Trophoblast cell (in vitro differentiated cells and primary cell): ENCODE data around the gene CDK13.
"Not testable (repeated sequence)": the region's sequence is repeated elsewhere in the genome, so short reads cannot be mapped to it uniquely, and the experiment has no call there.

ENCODE experiments used
- DNase-seq, 2 donors: peaks; one replicate each; pipeline ENCODE4 v3.0.0-alpha.2; 2016
- H2AFZ ChIP-seq: 2 replicates; pipeline ENCODE4 v1.6.1; 2013; ENCODE audit warnings: low read length, moderate library complexity, mild to moderate bottlenecking; ENCODE audit not compliant: insufficient read depth, poor library complexity
- H2AK5ac ChIP-seq: 2 replicates; pipeline ENCODE4 v1.6.1; 2013; ENCODE audit warnings: mild to moderate bottlenecking, low read length
- H2BK120ac ChIP-seq: 2 replicates; pipeline ENCODE4 v1.6.1; 2013; ENCODE audit warnings: low read length, mild to moderate bottlenecking, moderate library complexity; ENCODE audit not compliant: insufficient read depth, poor library complexity
- H2BK12ac ChIP-seq: 2 replicates; pipeline ENCODE4 v1.6.1; 2013; ENCODE audit warnings: mild to moderate bottlenecking, low read length, moderate library complexity
- H2BK5ac ChIP-seq: 2 replicates; pipeline ENCODE4 v1.6.1; 2013; ENCODE audit warnings: low read length, low read depth, moderate library complexity, mild to moderate bottlenecking; ENCODE audit not compliant: poor library complexity
- H3K14ac ChIP-seq: 2 replicates; pipeline ENCODE4 v1.6.1; 2013; ENCODE audit warnings: mild to moderate bottlenecking, low read length
- H3K18ac ChIP-seq: 2 replicates; pipeline ENCODE4 v1.6.1; 2013; ENCODE audit warnings: mild to moderate bottlenecking, low read length
- H3K23ac ChIP-seq: 2 replicates; pipeline ENCODE4 v1.6.1; 2013; ENCODE audit warnings: low read length
- H3K27ac ChIP-seq: 2 replicates; pipeline ENCODE4 v1.5.1; 2013; ENCODE audit warnings: low read depth, mild to moderate bottlenecking, inconsistent platforms, low read length, moderate library complexity
- H3K27me3 ChIP-seq: 2 replicates; pipeline ENCODE4 v1.6.1; 2013; ENCODE audit warnings: inconsistent platforms, mild to moderate bottlenecking, low read length, moderate library complexity; ENCODE audit not compliant: insufficient read depth
- H3K36me3 ChIP-seq, 2 experiments: 1 replicate in 1 of 2; 2 replicates in 1 of 2; pipeline ENCODE4 v1.6.1; 2013; ENCODE audit warnings: low read length in 2 of 2, mild to moderate bottlenecking in 2 of 2, moderate library complexity in 1 of 2; ENCODE audit not compliant: insufficient read depth in 2 of 2, control insufficient read depth in 1 of 2
- H3K4ac ChIP-seq: 2 replicates; pipeline ENCODE4 v1.6.1; 2013; ENCODE audit warnings: low read depth, mild to moderate bottlenecking, low read length, moderate library complexity
- H3K4me1 ChIP-seq, 2 experiments: 1 replicate in 1 of 2; 2 replicates in 1 of 2; pipeline ENCODE4 v1.6.1; 2013; ENCODE audit warnings: low read length in 2 of 2, mild to moderate bottlenecking in 2 of 2, moderate library complexity in 1 of 2; ENCODE audit not compliant: insufficient read depth in 2 of 2, control insufficient read depth in 1 of 2
- H3K4me2 ChIP-seq: 2 replicates; pipeline ENCODE4 v1.6.1; 2013; ENCODE audit warnings: inconsistent platforms, mild to moderate bottlenecking, low read length, moderate library complexity
- H3K4me3 ChIP-seq: 2 replicates; pipeline ENCODE4 v1.5.1; 2013; ENCODE audit warnings: mild to moderate bottlenecking, low read depth, low read length, inconsistent platforms
- H3K79me1 ChIP-seq: one replicate; pipeline ENCODE4 v1.6.1; 2013; ENCODE audit warnings: low read length
- H3K79me2 ChIP-seq: 2 replicates; pipeline ENCODE4 v1.6.1; 2013; ENCODE audit warnings: low read length, mild to moderate bottlenecking; ENCODE audit not compliant: control insufficient read depth, insufficient read depth, poor library complexity
- H3K9ac ChIP-seq: 2 replicates; pipeline ENCODE4 v1.6.1; 2013; ENCODE audit warnings: mild to moderate bottlenecking, low read length
- H3K9me3 ChIP-seq: 2 replicates; pipeline ENCODE4 v1.6.1; 2013; ENCODE audit warnings: low read depth, mild to moderate bottlenecking, control low read depth, inconsistent platforms, low read length; ENCODE audit not compliant: insufficient read depth
- H4K12ac ChIP-seq: 2 replicates; pipeline ENCODE4 v1.6.1; 2013; ENCODE audit warnings: low read depth, mild to moderate bottlenecking, low read length, moderate library complexity
- H4K8ac ChIP-seq: 2 replicates; pipeline ENCODE4 v1.6.1; 2013; ENCODE audit warnings: low read depth, mild to moderate bottlenecking, low read length, moderate library complexity
- H4K91ac ChIP-seq: one replicate; pipeline ENCODE4 v1.6.1; 2013; ENCODE audit warnings: low read depth, mild to moderate bottlenecking, low read length, moderate library complexity
- WGBS: extraction: QIAGEN DNeasy Blood & Tissue Kit; methylation state at CpG from one replicate; pipeline ENCODE4 v1.1.7; 2013; ENCODE audit warnings: missing lambda C conversion rate; ENCODE audit not compliant: insufficient read length, insufficient coverage; ENCODE audit errors: extremely low coverage; 5-methylcytosine and 5-hydroxymethylcytosine counted together

CDK13 gene

DNA sequence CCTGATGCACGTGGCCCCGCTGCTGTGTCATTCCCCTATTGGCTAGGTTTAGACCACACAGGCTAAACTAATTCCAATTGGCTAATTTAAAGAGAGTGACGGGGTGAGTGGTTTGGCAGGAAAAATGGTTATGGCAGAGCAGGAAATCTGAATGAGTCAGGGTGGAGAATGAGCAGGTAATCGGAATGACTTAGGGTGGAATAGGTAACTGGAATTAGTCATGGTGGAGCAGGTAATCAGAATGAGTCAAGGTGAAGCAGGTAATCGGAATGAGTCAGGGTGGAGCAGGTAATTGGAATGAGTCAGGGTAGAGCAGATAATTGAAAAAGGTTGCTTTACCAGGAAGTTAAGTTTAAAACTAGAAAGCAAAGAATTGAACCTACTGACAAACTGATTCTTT lies 191.9 kb downstream of the CDK13 start:
- not testable (repeated sequence) for H2BK5ac ChIP-seq, H3K79me1 ChIP-seq, H2AFZ ChIP-seq, H2AK5ac ChIP-seq, H3K9me3 ChIP-seq, H3K27me3 ChIP-seq, H4K91ac ChIP-seq, H3K27ac ChIP-seq, H3K4me1 ChIP-seq, H2BK120ac ChIP-seq, H3K14ac ChIP-seq, H3K4me2 ChIP-seq, H4K12ac ChIP-seq, H3K4me3 ChIP-seq, H3K36me3 ChIP-seq, H3K79me2 ChIP-seq, H3K18ac ChIP-seq, H4K8ac ChIP-seq, H3K9ac ChIP-seq, H3K23ac ChIP-seq, H2BK12ac ChIP-seq, H3K4ac ChIP-seq
- DNase-seq, result peak; percentile 60 to 78
- WGBS, result no CpG with 5 or more reads among the region's 5 CpGs

DNA sequence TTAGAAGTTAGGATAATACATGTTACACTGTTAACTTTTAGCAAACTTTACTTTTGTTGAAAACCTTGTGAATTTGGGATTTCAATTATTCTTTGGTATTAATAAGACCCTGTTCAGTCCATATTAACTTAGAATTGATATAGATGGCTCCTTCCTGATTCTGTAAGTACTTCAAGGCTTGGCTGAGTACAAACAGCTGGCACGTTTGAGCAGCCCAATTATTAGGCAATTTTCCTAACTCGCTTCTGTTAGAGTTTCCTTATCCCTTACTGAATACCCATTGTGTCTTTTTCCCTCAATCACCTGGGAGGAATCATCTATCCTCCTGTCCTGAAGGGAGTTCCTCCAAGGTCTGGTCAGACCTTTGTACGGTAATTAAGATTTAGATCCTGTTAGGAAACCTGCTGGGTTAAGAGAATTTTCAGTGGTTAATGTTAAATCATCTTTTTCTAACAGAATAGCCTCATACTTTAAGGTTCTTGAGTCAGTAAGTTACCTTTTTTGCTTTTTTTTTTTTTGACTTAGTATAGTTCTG lies 195.6 kb downstream of the CDK13 start:
- H3K4me2 ChIP-seq, H2BK120ac ChIP-seq, H3K4me1 ChIP-seq, H2BK5ac ChIP-seq, H3K9me3 ChIP-seq, H2AFZ ChIP-seq, H3K14ac ChIP-seq, H3K18ac ChIP-seq, H3K36me3 ChIP-seq, DNase-seq, H3K9ac ChIP-seq, H3K4me3 ChIP-seq, H3K4ac ChIP-seq, H3K79me1 ChIP-seq, H2BK12ac ChIP-seq, H4K12ac ChIP-seq, H3K79me2 ChIP-seq, H3K27ac ChIP-seq, H3K27me3 ChIP-seq, H2AK5ac ChIP-seq, H4K91ac ChIP-seq, H3K23ac ChIP-seq, H4K8ac ChIP-seq: not testable (repeated sequence)
- WGBS, result no CpG with 5 or more reads among the region's 3 CpGs

DNA sequence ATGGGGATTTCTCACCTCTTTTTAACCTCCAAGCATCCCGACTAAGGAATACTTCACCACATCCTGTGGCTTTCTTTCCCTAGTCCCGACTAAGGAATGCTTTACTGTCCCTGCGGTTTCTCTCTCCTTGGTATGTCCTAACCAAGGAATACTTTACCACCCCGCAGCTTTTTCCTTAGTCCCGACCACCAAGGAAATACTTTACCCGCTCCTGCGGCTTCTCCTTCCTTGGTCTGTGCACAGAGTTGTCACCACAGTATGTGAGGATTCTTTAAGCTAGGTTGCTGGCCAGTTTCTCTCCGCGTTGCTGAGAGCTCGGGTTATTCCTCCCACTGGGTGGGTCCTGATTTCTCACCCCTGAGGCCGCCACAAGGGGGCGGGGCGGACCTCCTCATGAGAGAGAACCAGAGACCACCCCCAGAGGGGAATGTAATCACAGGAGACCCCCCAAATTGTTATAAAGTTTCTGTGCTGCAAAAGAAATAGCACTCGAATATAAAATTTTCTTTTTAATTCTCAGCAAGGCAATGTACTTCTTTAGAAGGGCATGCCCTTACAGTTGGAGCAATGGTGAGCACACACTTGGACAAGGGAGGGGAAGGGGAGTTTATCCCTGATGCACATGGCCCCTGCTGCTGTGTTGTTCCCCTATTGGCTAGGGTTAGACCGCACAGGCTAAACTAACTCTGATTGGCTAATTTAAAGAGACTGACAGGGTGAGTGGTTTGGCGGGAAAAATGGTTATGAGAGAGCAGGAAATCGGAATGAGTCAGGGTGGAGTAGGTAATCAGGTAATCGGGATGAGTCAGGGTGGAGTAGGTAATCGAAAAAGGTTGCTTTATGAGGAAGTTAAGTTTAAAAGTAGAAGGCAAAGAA lies 197.6 kb downstream of the CDK13 start:
- H3K9ac ChIP-seq, result no peak overlapping the region
- no peak overlapping the region for H3K18ac ChIP-seq
- no peak overlapping the region for H3K23ac ChIP-seq
- H2BK5ac ChIP-seq, result no peak overlapping the region
- no peak overlapping the region for H4K8ac ChIP-seq
- no peaks in the 10 kb centered on the region for H3K36me3 ChIP-seq
- no peaks in the 10 kb centered on the region for H3K27me3 ChIP-seq
- H4K91ac ChIP-seq, result no peak overlapping the region
- H3K4me3 ChIP-seq, result no peak overlapping the region
- H3K4me2 ChIP-seq, result no peak overlapping the region
- H3K14ac ChIP-seq, result no peak overlapping the region
- H3K4ac ChIP-seq, result no peak overlapping the region
- WGBS, result no CpG with 5 or more reads among the region's 19 CpGs
- H2AK5ac ChIP-seq, result no peak overlapping the region
- no peak overlapping the region for H4K12ac ChIP-seq
- H3K79me1 ChIP-seq, result no peaks in the 10 kb centered on the region
- H3K27ac ChIP-seq, result no peak overlapping the region
- H3K4me1 ChIP-seq, result no peaks in the 10 kb centered on the region
- H2BK120ac ChIP-seq, result no peak overlapping the region
- DNase-seq, result no peak
- no peaks in the 10 kb centered on the region for H3K79me2 ChIP-seq
- H2AFZ ChIP-seq, result no peak overlapping the region
- H3K9me3 ChIP-seq, result peaks cover 3% of the 10 kb centered on the region
- no peak overlapping the region for H2BK12ac ChIP-seq

DNA sequence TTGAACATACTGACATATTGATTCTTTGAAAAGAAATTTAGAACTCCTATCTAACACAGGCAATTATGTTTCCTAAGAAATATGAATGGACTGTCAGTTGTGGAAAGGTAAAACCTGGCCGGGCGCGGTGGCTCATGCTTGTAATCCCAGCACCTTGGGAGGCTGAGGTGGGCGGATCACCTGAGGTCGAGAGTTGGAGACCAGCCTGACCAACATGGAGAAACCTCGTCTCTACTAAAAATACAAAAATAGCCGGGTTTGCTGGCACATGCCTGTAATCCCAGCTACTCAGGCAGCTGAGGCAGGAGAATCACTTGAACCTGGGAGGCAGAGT lies 198.2 kb downstream of the CDK13 start:
- not testable (repeated sequence) for H3K9ac ChIP-seq, DNase-seq, H3K4me1 ChIP-seq, H3K4me2 ChIP-seq, H4K12ac ChIP-seq, H4K8ac ChIP-seq, H2AK5ac ChIP-seq, H3K14ac ChIP-seq, H3K9me3 ChIP-seq, H2BK12ac ChIP-seq, H3K79me2 ChIP-seq, H3K79me1 ChIP-seq, H2AFZ ChIP-seq, H2BK120ac ChIP-seq, H4K91ac ChIP-seq, H3K4ac ChIP-seq, H3K27ac ChIP-seq, H3K23ac ChIP-seq, H3K4me3 ChIP-seq, H3K36me3 ChIP-seq, H3K27me3 ChIP-seq, H3K18ac ChIP-seq, H2BK5ac ChIP-seq
- no CpG with 5 or more reads among the region's 7 CpGs for WGBS
